Omental fat pad (tissue), 4 donors: Measurements from ENCODE around the gene LLGL1. TPM values are rescaled to one million over a fixed set of nuclear protein-coding genes. Genes with fewer than 3 reads are reported as not detected.

Experiments used
- ATAC-seq: fragments of 150-250 bp; one replicate; pipeline ENCODE4 v1.9.1; 2016; ENCODE audit warnings: mild to moderate bottlenecking, moderate library complexity; ENCODE audit not compliant: low FRiP score
- DNase-seq: peaks from one replicate; pipeline ENCODE4 v3.0.0-alpha.2; 2019; ENCODE audit warnings: low spot score
- total RNA-seq, 4 donors: library from RNA; depleted of rRNA; stranded (reverse); fragments of >200 nt; gene quantifications; one replicate each; pipeline ENCODE4 v1.1.0, GENCODE V29; 2016
- TF ChIP-seq, protein P1 (sequence below), 3 donors: fragments of 450-650 bp; IDR thresholded peaks; one replicate each; pipeline ENCODE4 v1.5.1; 2016 to 2017; ENCODE audit warnings: antibody characterized with exemption in 3 of 3, mild to moderate bottlenecking in 3 of 3, moderate library complexity in 2 of 3

LLGL1 gene
- total RNA-seq, 4 donors from 2014 or later = 10.2 to 24.0 (median 13.2) TPM

DNA sequence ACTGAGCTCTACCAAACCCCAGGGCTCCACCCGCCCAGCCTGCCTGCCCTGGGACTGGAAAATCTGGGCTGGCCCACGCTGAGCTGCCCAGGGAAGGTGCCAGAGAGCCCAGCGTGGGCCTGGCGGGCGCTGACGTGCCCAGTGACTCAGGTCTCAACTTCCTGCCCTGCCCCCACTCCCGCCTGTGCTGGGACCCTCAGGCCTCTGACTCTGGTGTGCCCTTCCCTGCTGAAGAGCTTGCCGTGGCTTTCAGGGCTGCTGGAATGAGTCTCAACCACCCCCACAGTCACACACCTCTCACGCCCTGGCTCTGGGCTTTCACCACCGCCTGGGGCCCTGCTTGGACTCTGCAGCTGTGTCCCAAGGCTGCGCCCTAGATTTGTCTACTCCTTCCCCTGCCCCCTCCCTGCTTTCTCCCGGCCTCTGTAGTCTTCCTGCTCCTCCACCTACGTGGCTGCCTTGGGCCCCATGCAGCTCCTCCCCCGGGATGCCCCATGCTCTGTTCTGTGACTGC, 10.4 kb downstream of the LLGL1 start:
- DNase-seq (no peak), ATAC-seq (no peak)
- TF ChIP-seq, protein P1, sequence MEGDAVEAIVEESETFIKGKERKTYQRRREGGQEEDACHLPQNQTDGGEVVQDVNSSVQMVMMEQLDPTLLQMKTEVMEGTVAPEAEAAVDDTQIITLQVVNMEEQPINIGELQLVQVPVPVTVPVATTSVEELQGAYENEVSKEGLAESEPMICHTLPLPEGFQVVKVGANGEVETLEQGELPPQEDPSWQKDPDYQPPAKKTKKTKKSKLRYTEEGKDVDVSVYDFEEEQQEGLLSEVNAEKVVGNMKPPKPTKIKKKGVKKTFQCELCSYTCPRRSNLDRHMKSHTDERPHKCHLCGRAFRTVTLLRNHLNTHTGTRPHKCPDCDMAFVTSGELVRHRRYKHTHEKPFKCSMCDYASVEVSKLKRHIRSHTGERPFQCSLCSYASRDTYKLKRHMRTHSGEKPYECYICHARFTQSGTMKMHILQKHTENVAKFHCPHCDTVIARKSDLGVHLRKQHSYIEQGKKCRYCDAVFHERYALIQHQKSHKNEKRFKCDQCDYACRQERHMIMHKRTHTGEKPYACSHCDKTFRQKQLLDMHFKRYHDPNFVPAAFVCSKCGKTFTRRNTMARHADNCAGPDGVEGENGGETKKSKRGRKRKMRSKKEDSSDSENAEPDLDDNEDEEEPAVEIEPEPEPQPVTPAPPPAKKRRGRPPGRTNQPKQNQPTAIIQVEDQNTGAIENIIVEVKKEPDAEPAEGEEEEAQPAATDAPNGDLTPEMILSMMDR (IDR thresholded peaks at IDR 0.05) = no peak

DNA sequence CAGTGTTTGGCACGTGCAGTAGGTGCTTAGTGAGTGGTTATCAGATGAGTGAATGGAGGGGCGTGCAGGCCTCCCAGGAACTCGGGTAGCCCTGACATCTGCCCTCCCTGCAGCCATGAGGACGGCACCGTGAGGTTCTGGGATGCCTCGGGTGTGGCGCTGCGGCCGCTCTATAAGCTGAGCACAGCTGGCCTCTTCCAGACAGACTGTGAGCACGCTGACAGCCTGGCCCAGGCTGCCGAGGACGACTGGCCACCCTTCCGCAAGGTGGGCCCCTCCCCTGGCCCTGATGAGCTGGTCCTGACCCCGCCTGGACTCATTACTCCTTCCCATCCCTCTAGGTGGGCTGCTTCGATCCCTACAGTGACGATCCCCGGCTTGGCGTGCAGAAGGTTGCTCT, 11.1 kb downstream of the LLGL1 start:
- TF ChIP-seq, protein P1 (IDR thresholded peaks at IDR 0.05) = no peak
- DNase-seq = no peak
- no peak for ATAC-seq

GRCh38 chr17:18237461-18237860, 12.0 kb downstream of the LLGL1 start:
- no peak for DNase-seq
- TF ChIP-seq, protein P1 (IDR thresholded peaks at IDR 0.05) = no peak
- no peak for ATAC-seq

DNA sequence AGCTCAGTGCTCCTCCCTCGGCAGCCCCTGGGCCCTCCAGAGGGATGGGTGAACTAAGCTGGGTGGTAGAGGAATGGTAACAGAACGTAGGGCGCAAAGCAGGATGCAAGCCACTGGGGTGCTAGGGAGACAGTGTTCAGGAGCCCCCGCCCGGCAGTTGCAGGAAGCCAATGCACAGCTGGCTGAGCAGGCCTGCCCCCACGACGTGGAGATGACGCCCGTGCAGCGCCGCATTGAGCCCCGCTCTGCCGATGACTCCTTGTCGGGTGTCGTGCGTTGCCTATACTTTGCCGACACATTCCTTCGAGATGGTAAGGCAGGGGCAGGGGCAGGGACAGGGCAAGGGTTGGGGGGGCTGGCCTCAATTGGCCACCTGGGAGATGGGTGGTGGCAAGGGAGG, 12.9 kb downstream of the LLGL1 start:
- DNase-seq = no peak
- TF ChIP-seq, protein P1 (IDR thresholded peaks at IDR 0.05) = no peak

DNA sequence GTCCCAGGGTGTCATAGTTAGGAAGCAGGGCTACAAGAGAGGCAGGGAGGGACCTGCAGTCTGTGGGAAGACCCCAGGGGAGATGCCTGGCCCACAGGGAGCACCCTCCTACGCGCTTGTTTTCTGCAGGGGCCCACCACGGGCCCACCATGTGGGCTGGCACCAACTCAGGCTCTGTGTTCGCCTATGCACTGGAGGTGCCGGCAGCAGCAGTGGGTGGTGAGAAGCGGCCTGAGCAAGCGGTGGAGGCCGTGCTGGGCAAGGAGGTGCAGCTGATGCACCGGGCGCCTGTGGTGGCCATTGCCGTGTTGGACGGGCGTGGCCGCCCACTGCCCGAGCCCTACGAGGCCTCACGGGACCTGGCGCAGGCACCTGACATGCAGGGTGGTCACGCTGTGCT, 15.0 kb downstream of the LLGL1 start:
- TF ChIP-seq, protein P1 (IDR thresholded peaks at IDR 0.05) = no peak
- ATAC-seq (no peak), DNase-seq (no peak)

More for the DNA sequence above, 12.9 kb downstream of the LLGL1 start:
- no peak for ATAC-seq

DNA sequence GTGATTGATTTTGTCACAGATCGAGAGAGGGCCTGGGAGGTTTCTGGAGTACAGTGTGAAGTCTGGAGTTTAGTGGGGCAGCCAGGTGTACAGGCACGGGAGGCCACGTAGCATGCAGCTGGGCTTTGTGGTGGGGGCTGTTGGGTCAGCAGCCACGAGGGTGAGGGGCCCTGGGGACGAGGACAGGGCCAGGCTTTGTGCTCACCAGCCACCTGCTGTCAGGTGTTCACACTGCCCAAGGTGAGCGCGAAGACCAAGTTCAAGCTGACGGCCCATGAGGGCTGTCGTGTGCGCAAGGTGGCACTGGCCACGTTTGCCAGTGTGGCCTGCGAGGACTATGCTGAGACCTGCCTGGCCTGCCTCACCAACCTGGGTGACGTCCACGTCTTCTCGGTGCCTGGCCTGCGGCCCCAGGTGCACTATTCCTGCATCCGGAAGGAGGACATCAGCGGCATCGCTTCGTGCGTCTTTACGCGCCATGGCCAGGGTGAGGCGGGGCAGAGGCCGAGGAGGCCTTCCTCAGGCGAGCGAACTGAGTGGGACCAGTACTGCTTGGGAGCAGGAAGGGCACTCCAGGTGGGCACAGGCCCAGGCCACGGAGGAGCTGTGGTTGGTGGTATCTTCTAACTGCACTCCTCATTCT, 15.9 kb downstream of the LLGL1 start:
- TF ChIP-seq, protein P1 (IDR thresholded peaks at IDR 0.05) = no peak
- DNase-seq = no peak
- no peak for ATAC-seq
